H1 (cell line): ENCODE results near the gene DNAJC16.

Source experiments
- BCL11A ChIP-seq, 2 experiments: IDR thresholded peaks; one replicate each; pipeline ENCODE4 v1.6.1; 2011; ENCODE audit warnings: low read depth in 2 of 2, low read length in 2 of 2, mild to moderate bottlenecking in 2 of 2
- CHD2 ChIP-seq: IDR thresholded peaks from 2 replicates; pipeline ENCODE4 v1.6.1; 2012; ENCODE audit warnings: low read length, improper control_type of control experiment
- EZH2 ChIP-seq: fragments of 200-600 bp; sonication (generic); IDR thresholded peaks from 2 replicates; pipeline ENCODE4 v1.7.1; 2012; ENCODE audit warnings: low read depth, mild to moderate bottlenecking, moderate library complexity, low read length, inconsistent platforms; ENCODE audit not compliant: severe bottlenecking
- NRF1 ChIP-seq: IDR thresholded peaks from 2 replicates; pipeline ENCODE4 v1.6.1; 2011; ENCODE audit warnings: mild to moderate bottlenecking, low read depth, low read length, improper control_type of control experiment
- POLR2A ChIP-seq, 2 experiments: IDR thresholded peaks; 1 replicate in 1 of 2; 2 replicates in 1 of 2; pipeline ENCODE4 v1.6.1; 2011; ENCODE audit warnings: low read depth in 2 of 2, low read length in 2 of 2, mild to moderate bottlenecking in 2 of 2; ENCODE audit errors: control extremely low read depth in 1 of 2
- POLR2AphosphoS5 ChIP-seq: IDR thresholded peaks from 2 replicates; pipeline ENCODE4 v1.6.1; 2011; ENCODE audit warnings: low read depth, low read length
- RAD21 ChIP-seq, 2 experiments: IDR thresholded peaks in 1 of 2; conservative IDR thresholded peaks in 1 of 2; 2 replicates each; pipeline ENCODE4 v1.6.1; 2011; ENCODE audit warnings: low read depth in 2 of 2, low read length in 2 of 2, improper control_type of control experiment in 1 of 2, inconsistent platforms in 1 of 2, mild to moderate bottlenecking in 1 of 2, moderate library complexity in 1 of 2
- RNF2 ChIP-seq: fragments of 200-900, 300-1000 bp; sonication (generic); IDR thresholded peaks from 2 replicates; pipeline ENCODE4 v1.7.1; 2016; ENCODE audit warnings: borderline replicate concordance, low read depth, mild to moderate bottlenecking, antibody characterized with exemption, low read length; ENCODE audit not compliant: poor library complexity, severe bottlenecking; ENCODE audit errors: missing control alignments
- SIX5 ChIP-seq: IDR thresholded peaks from 2 replicates; pipeline ENCODE4 v1.6.1; 2011; ENCODE audit warnings: mild to moderate bottlenecking, low read depth, low read length
- TF ChIP-seq, protein P1 (sequence below), 3 experiments: IDR thresholded peaks; 1 replicate in 2 of 3; 2 replicates in 1 of 3; pipeline versions ENCODE4 v1.5.1 to v1.6.1; 2011; ENCODE audit warnings: low read length in 3 of 3, mild to moderate bottlenecking in 3 of 3, inconsistent platforms in 2 of 3, low read depth in 1 of 3, moderate library complexity in 1 of 3; ENCODE audit not compliant: insufficient read depth in 1 of 3; ENCODE audit errors: control extremely low read depth in 1 of 3

DNA sequence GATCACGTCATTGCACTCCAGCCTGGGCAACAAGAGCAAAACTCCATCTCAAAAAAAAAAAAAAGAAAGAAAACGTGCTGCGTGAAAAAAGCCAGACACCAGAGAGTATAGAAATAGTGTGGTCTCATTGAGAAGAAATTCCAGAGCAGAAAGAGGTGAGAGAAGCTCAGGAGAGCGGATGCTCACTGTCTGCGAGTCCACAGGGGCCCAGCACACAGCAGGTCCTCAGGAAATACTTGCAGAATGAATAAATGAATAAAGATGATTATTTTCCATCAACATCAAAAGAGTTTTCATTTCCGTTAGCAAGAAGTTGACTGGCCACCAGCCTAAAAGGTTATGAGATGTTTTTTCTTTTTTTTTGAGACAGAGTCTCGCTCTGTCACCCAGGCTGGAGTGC lies 17.1 kb upstream of the DNAJC16 start:
- no peak for TF ChIP-seq RNF2
- TF ChIP-seq, protein P1, sequence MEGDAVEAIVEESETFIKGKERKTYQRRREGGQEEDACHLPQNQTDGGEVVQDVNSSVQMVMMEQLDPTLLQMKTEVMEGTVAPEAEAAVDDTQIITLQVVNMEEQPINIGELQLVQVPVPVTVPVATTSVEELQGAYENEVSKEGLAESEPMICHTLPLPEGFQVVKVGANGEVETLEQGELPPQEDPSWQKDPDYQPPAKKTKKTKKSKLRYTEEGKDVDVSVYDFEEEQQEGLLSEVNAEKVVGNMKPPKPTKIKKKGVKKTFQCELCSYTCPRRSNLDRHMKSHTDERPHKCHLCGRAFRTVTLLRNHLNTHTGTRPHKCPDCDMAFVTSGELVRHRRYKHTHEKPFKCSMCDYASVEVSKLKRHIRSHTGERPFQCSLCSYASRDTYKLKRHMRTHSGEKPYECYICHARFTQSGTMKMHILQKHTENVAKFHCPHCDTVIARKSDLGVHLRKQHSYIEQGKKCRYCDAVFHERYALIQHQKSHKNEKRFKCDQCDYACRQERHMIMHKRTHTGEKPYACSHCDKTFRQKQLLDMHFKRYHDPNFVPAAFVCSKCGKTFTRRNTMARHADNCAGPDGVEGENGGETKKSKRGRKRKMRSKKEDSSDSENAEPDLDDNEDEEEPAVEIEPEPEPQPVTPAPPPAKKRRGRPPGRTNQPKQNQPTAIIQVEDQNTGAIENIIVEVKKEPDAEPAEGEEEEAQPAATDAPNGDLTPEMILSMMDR (IDR thresholded peaks at IDR 0.05; ENCODE audit: control extremely low read depth in 1 of 3, insufficient read depth in 1 of 3, low read depth in 1 of 3, low read length in 3 of 3), result no peak
- TF ChIP-seq NRF1, result no peak
- TF ChIP-seq BCL11A (IDR thresholded peaks at IDR 0.05; ENCODE audit: low read depth in 2 of 2, low read length in 2 of 2), result no peak
- TF ChIP-seq POLR2A (IDR thresholded peaks at IDR 0.05; ENCODE audit: control extremely low read depth in 1 of 2, low read depth in 2 of 2, low read length in 2 of 2), result no peak
- TF ChIP-seq POLR2AphosphoS5, result no peak
- TF ChIP-seq EZH2, result no peak
- TF ChIP-seq RAD21 (IDR thresholded peaks at IDR 0.05 in 1 of 2, conservative IDR thresholded peaks at IDR 0.05 in 1 of 2; ENCODE audit: low read depth in 2 of 2, low read length in 2 of 2), result no peak
- no peak for TF ChIP-seq CHD2
- no peak for TF ChIP-seq SIX5
